Panc1 (cell line): ENCODE results near the gene ABRAXAS1. TPM values are rescaled to one million over a fixed set of nuclear protein-coding genes. Genes with fewer than 3 reads are reported as not detected.

Experiments
- ATAC-seq: fragments of 200-7000 bp; cut with Tn5 transposase; 2 replicates; pipeline ENCODE4 v1.9.1; 2020; ENCODE audit warnings: mild to moderate bottlenecking, moderate library complexity
- BruUV-seq: library from RNA; stranded (reverse); fragments of 400-500 nt; replicated peaks from 2 replicates; lab custom pipeline; 2021; lab: Mats Ljungman, UMichigan
- CTCF ChIA-PET: fragments of 300-600 bp; sonication (Branson Sonifier 250); formaldehyde crosslinking; loops from one replicate; lab custom pipeline; 2022; ENCODE audit warnings: antibody characterized with exemption; lab: Charles Lee
- POLR2A ChIA-PET: fragments of 300-600 bp; sonication (Branson Sonifier 250); formaldehyde crosslinking; loops from one replicate; lab custom pipeline; 2022; ENCODE audit warnings: antibody characterized with exemption; lab: Charles Lee
- DNase-seq: peaks from one replicate; pipeline ENCODE4 v3.0.0-alpha.2; 2010; ENCODE audit warnings: low read depth, low spot score
- H3K27ac ChIP-seq: 2 replicates; pipeline ENCODE4 v1.5.1; 2011; ENCODE audit warnings: mild to moderate bottlenecking, low read length, inconsistent platforms
- H3K27me3 ChIP-seq: fragments of 200-500 bp; sonication (Bioruptor generic); 2 replicates; pipeline ENCODE4 v1.6.0; 2014; ENCODE audit warnings: low read length, inconsistent platforms; ENCODE audit not compliant: control insufficient read depth, insufficient read depth
- H3K36me3 ChIP-seq: fragments of 200-500 bp; sonication (Bioruptor generic); 2 replicates; pipeline ENCODE4 v1.5.1; 2014; ENCODE audit warnings: inconsistent platforms, mild to moderate bottlenecking, low read length, moderate library complexity; ENCODE audit not compliant: control insufficient read depth, insufficient read depth
- H3K4me1 ChIP-seq: 2 replicates; pipeline ENCODE4 v1.5.1; 2011; ENCODE audit warnings: inconsistent platforms, mild to moderate bottlenecking, low read length, moderate library complexity; ENCODE audit not compliant: control insufficient read depth, insufficient read depth
- H3K4me3 ChIP-seq, 2 experiments: 2 replicates each; pipeline ENCODE4 v1.5.1; 2011 to 2012; ENCODE audit warnings: low read depth in 2 of 2, low read length in 2 of 2, mild to moderate bottlenecking in 2 of 2, inconsistent platforms in 1 of 2, moderate library complexity in 1 of 2
- H3K9me3 ChIP-seq: fragments of 200-500 bp; sonication (Bioruptor generic); 2 replicates; pipeline ENCODE4 v1.5.1; 2014; ENCODE audit warnings: low read depth, mild to moderate bottlenecking, inconsistent platforms, low read length, moderate library complexity; ENCODE audit not compliant: control insufficient read depth, insufficient read depth
- POLR2AphosphoS5 ChIP-seq: IDR thresholded peaks from 2 replicates; pipeline ENCODE4 v1.6.1; 2012; ENCODE audit warnings: mild to moderate bottlenecking, low read depth, low read length, moderate library complexity
- SIN3A ChIP-seq: IDR thresholded peaks from 2 replicates; pipeline ENCODE4 v1.6.1; 2012; ENCODE audit warnings: low read depth, mild to moderate bottlenecking, low read length, moderate library complexity, borderline replicate concordance; ENCODE audit not compliant: insufficient read depth
- TCF7L2 ChIP-seq: IDR thresholded peaks from 2 replicates; pipeline ENCODE4 v1.6.1; 2011; ENCODE audit warnings: mild to moderate bottlenecking, low read depth, low read length, inconsistent platforms
- in situ Hi-C: cut with HindIII; loops from 2 replicates; pipeline ENCODE4 v1.10.0; 2016; ENCODE audit warnings: low sequenced_read_pairs, low pct_unique_long_range_greater_than_20kb
- intact Hi-C: fragments of 100-400 bp; cut with micrococcal nuclease; formaldehyde crosslinking; loops from one replicate; pipeline ENCODE4 v1.10.0; 2022; ENCODE audit not compliant: unreplicated experiment
- total RNA-seq: library from RNA; stranded (reverse); gene quantifications from one replicate; pipeline ENCODE4 v1.2.1, GENCODE V29; 2021; ENCODE audit not compliant: unreplicated experiment
- TF ChIP-seq, protein P1 (sequence below): fragments of 450-650 bp; IDR thresholded peaks from 2 replicates; pipeline ENCODE4 v1.5.1; 2017; ENCODE audit warnings: mild to moderate bottlenecking
- TF ChIP-seq, protein P2 (sequence below), 2 experiments: IDR thresholded peaks; 2 replicates each; pipeline ENCODE4 v1.6.1; 2011 to 2012; ENCODE audit warnings: low read depth in 2 of 2, control low read depth in 1 of 2, low read length in 1 of 2, mild to moderate bottlenecking in 1 of 2, moderate library complexity in 1 of 2; ENCODE audit not compliant: insufficient read depth in 1 of 2

ABRAXAS1 gene
- total RNA-seq, 1 experiment from 2014 or later = 8.3 TPM

DNA sequence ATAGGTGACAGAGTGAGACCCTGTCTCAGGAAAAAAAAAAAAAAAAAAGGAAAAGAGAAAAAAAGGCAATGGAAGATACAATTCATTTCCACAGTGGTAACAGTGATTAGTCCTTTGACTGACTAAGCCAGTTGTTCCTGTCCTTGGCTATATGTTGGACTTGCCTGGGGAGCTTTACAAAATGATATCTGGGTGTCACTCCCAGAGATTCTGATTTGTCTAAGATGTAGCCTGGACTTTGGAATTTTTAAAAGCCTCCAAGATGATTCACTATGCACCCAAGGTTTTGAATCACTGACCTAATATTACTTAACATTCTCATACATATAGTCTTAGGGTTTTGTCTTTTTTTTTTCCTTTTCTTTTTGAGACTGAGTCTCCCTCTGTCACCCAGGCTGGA is 46.2 kb downstream of the ABRAXAS1 start:
- Histone ChIP-seq H3K9me3 (no peaks in the 10 kb centered on the region), H3K36me3 (no peaks in the 10 kb centered on the region), H3K27ac (no peak overlapping the region), H3K27me3 (no peaks in the 10 kb centered on the region), H3K4me1 (no peaks in the 10 kb centered on the region), H3K4me3 (no peak overlapping the region)
- TF ChIP-seq, protein P1, sequence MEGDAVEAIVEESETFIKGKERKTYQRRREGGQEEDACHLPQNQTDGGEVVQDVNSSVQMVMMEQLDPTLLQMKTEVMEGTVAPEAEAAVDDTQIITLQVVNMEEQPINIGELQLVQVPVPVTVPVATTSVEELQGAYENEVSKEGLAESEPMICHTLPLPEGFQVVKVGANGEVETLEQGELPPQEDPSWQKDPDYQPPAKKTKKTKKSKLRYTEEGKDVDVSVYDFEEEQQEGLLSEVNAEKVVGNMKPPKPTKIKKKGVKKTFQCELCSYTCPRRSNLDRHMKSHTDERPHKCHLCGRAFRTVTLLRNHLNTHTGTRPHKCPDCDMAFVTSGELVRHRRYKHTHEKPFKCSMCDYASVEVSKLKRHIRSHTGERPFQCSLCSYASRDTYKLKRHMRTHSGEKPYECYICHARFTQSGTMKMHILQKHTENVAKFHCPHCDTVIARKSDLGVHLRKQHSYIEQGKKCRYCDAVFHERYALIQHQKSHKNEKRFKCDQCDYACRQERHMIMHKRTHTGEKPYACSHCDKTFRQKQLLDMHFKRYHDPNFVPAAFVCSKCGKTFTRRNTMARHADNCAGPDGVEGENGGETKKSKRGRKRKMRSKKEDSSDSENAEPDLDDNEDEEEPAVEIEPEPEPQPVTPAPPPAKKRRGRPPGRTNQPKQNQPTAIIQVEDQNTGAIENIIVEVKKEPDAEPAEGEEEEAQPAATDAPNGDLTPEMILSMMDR = no peak
- TF ChIP-seq POLR2AphosphoS5 (no peak), SIN3A (no peak), TCF7L2 (no peak)
- TF ChIP-seq, protein P2, sequence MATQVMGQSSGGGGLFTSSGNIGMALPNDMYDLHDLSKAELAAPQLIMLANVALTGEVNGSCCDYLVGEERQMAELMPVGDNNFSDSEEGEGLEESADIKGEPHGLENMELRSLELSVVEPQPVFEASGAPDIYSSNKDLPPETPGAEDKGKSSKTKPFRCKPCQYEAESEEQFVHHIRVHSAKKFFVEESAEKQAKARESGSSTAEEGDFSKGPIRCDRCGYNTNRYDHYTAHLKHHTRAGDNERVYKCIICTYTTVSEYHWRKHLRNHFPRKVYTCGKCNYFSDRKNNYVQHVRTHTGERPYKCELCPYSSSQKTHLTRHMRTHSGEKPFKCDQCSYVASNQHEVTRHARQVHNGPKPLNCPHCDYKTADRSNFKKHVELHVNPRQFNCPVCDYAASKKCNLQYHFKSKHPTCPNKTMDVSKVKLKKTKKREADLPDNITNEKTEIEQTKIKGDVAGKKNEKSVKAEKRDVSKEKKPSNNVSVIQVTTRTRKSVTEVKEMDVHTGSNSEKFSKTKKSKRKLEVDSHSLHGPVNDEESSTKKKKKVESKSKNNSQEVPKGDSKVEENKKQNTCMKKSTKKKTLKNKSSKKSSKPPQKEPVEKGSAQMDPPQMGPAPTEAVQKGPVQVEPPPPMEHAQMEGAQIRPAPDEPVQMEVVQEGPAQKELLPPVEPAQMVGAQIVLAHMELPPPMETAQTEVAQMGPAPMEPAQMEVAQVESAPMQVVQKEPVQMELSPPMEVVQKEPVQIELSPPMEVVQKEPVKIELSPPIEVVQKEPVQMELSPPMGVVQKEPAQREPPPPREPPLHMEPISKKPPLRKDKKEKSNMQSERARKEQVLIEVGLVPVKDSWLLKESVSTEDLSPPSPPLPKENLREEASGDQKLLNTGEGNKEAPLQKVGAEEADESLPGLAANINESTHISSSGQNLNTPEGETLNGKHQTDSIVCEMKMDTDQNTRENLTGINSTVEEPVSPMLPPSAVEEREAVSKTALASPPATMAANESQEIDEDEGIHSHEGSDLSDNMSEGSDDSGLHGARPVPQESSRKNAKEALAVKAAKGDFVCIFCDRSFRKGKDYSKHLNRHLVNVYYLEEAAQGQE (IDR thresholded peaks at IDR 0.05; ENCODE audit: insufficient read depth in 1 of 2, low read depth in 2 of 2, low read length in 1 of 2) = no peak
- ATAC-seq (no peak), DNase-seq (no peak)
- no TSS peak for BruUV-seq
- in situ Hi-C loops (no loop called here), intact Hi-C loops (no loop called here)
- ChIA-PET POLR2A (interaction anchor here (0.7 kb wide), 1 partner anchor 512 kb away, joined by 4 read pairs; no protein-coding TSS in a partner anchor), CTCF (interaction anchor here (0.6 to 0.7 kb wide), 2 partner anchors 76 to 593 kb away, joined by 3 to 7 read pairs; no protein-coding TSS in a partner anchor)

DNA sequence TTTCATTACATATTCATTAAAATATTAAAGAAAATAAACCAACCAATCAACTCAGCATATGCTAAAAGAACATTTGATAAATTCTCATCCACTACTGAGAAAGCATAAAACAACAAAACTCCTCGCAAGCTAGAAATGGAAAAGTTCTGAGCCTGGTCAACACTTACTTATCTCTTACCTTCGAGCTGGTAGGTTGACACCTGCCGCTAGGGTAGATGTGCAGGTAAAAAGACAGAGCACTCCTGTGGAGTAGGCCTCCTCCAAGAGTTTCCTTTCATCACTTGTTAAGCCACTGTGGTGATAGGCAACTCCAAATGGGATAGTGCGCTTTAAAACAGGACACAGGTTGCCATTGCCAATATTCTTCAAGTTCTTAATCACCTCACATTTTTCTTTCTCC is 48.2 kb downstream of the ABRAXAS1 start:
- no peaks in the 10 kb centered on the region for H3K4me1 ChIP-seq
- BruUV-seq = no TSS peak
- no peaks in the 10 kb centered on the region for H3K36me3 ChIP-seq
- TF ChIP-seq TCF7L2 (no peak), POLR2AphosphoS5 (no peak), SIN3A (no peak)
- TF ChIP-seq, protein P2 (IDR thresholded peaks at IDR 0.05; ENCODE audit: insufficient read depth in 1 of 2, low read depth in 2 of 2, low read length in 1 of 2) = no peak
- TF ChIP-seq, protein P1 = no peak
- H3K27me3 ChIP-seq = no peaks in the 10 kb centered on the region
- H3K9me3 ChIP-seq = no peaks in the 10 kb centered on the region
- H3K27ac ChIP-seq = no peak overlapping the region
- H3K4me3 ChIP-seq = no peak overlapping the region
- in situ Hi-C loops = no loop called here
- ChIA-PET CTCF (no interaction called here), POLR2A (no interaction called here)
- ATAC-seq (no peak), DNase-seq (no peak)
- intact Hi-C loops = no loop called here
